SU-DHL-6 (cell line): Measurements from ENCODE around the gene TMEM134.

Source experiments
- CTCF ChIP-seq: fragments of 200-600 bp; sonication (generic); IDR thresholded peaks from one replicate; pipeline ENCODE4 v1.5.1; 2017; ENCODE audit warnings: antibody characterized with exemption, mild to moderate bottlenecking, low read length, moderate library complexity; ENCODE audit not compliant: insufficient read depth, poor library complexity, severe bottlenecking
- EZH2phosphoT487 ChIP-seq: fragments of 200-600 bp; sonication (generic), shearing (Covaris generic); conservative IDR thresholded peaks from 2 replicates; pipeline ENCODE4 v1.6.1; 2018; ENCODE audit warnings: mild to moderate bottlenecking, antibody characterized with exemption, low read length, moderate library complexity, mixed read lengths

GRCh38 chr11:67420147-67420645, 48.9 kb downstream of the TMEM134 start:
- TF ChIP-seq EZH2phosphoT487: no peak
- no peak for TF ChIP-seq CTCF
